ENCODE results near the gene SIDT2. TPM values are rescaled to one million over a fixed set of nuclear protein-coding genes. Genes with fewer than 3 reads are reported as not detected.

The SIDT2 gene
- total RNA-seq, 2 experiments from 2014 or later, result 16.6 to 17.3 TPM

GRCh38 chr11:117187799-117188481, 9.4 kb downstream of the SIDT2 start:
- POLR2A ChIA-PET, result interaction anchor here (1.7 kb wide), 1 partner anchor 8 kb away, joined by 6 read pairs; no protein-coding TSS in a partner anchor
- DNase-seq (no peak), ATAC-seq (no peak)
- no peaks in the 10 kb centered on the region for H3K9me3 Mint-ChIP-seq
- CTCF ChIA-PET, result no interaction called here
- H3K4me3 Mint-ChIP-seq, result no peak overlapping the region
- H3K27ac Mint-ChIP-seq, result no peak overlapping the region
- H3K36me3 Mint-ChIP-seq (ENCODE audit: low read depth), result no peaks in the 10 kb centered on the region
- TF ChIP-seq CTCF (IDR thresholded peaks at IDR 0.05), result no peak
- no peaks in the 10 kb centered on the region for H3K27me3 Mint-ChIP-seq
- H3K4me1 Mint-ChIP-seq (ENCODE audit: low read depth), result no peaks in the 10 kb centered on the region
- intact Hi-C loops (cut with micrococcal nuclease), result no loop called here

- POLR2A ChIA-PET, result interaction anchor here (1.7 kb wide), 1 partner anchor 8 kb away, joined by 6 read pairs; no protein-coding TSS in a partner anchor
- TF ChIP-seq CTCF (IDR thresholded peaks at IDR 0.05), result no peak
- intact Hi-C loops (cut with micrococcal nuclease), result no loop called here
- Mint-ChIP-seq H3K9me3 (no peaks in the 10 kb centered on the region), H3K4me3 (no peak overlapping the region), H3K27ac (no peak overlapping the region), H3K4me1 (ENCODE audit: low read depth) (no peaks in the 10 kb centered on the region), H3K36me3 (ENCODE audit: low read depth) (no peaks in the 10 kb centered on the region), H3K27me3 (no peaks in the 10 kb centered on the region)
- DNase-seq, result no peak
- ATAC-seq, result no peak
- CTCF ChIA-PET, result no interaction called here
Observed at GRCh38 chr11:117188620-117189081, 10.1 kb downstream of the SIDT2 start.

- TF ChIP-seq CTCF (IDR thresholded peaks at IDR 0.05), result no peak
- no peak overlapping the region for H3K4me3 Mint-ChIP-seq
- CTCF ChIA-PET, result interaction anchor here (2.1 kb wide), 1 partner anchor 8 kb away, joined by 5 read pairs; no protein-coding TSS in a partner anchor
- POLR2A ChIA-PET, result interaction anchor here (1.7 kb wide), 1 partner anchor 9 kb away, joined by 6 read pairs; no protein-coding TSS in a partner anchor
- H3K27ac Mint-ChIP-seq, result no peak overlapping the region
- intact Hi-C loops (cut with micrococcal nuclease), result no loop called here
- H3K9me3 Mint-ChIP-seq, result no peaks in the 10 kb centered on the region
- H3K36me3 Mint-ChIP-seq (ENCODE audit: low read depth), result no peaks in the 10 kb centered on the region
- no peak for ATAC-seq
- no peak for DNase-seq
- no peaks in the 10 kb centered on the region for H3K4me1 Mint-ChIP-seq (ENCODE audit: low read depth)
- no peaks in the 10 kb centered on the region for H3K27me3 Mint-ChIP-seq
Observed at GRCh38 chr11:117189191-117189940, 10.8 kb downstream of the SIDT2 start.

GRCh38 chr11:117189941-117190544, 11.5 kb downstream of the SIDT2 start:
- no peaks in the 10 kb centered on the region for H3K36me3 Mint-ChIP-seq (ENCODE audit: low read depth)
- ATAC-seq (no peak), DNase-seq (no peak)
- intact Hi-C loops (cut with micrococcal nuclease), result no loop called here
- CTCF ChIA-PET, result interaction anchor here (2.1 kb wide), 1 partner anchor 8 kb away, joined by 5 read pairs; no protein-coding TSS in a partner anchor
- no peaks in the 10 kb centered on the region for H3K9me3 Mint-ChIP-seq
- TF ChIP-seq CTCF (IDR thresholded peaks at IDR 0.05), result no peak
- no peak overlapping the region for H3K4me3 Mint-ChIP-seq
- no peaks in the 10 kb centered on the region for H3K4me1 Mint-ChIP-seq (ENCODE audit: low read depth)
- POLR2A ChIA-PET, result interaction anchor here (1.7 kb wide), 1 partner anchor 10 kb away, joined by 6 read pairs; no protein-coding TSS in a partner anchor
- no peak overlapping the region for H3K27ac Mint-ChIP-seq
- H3K27me3 Mint-ChIP-seq, result no peaks in the 10 kb centered on the region

Measured in activated CD8-positive, alpha-beta T cell treated with anti-CD3 and anti-CD28 coated beads for 36 hours (primary cell).